Measurements from ENCODE around the gene UTF1.

UTF1 gene

GRCh38 chr10:133237588-133238465, 7.8 kb downstream of the UTF1 start, which contains the start of gene VENTX:
TSS of gene VENTX (plus strand) at chr10:133237855. CDS start at chr10:133237915, 60 bp downstream.
- POLR2A ChIA-PET, result no interaction called here
- no peak for DNase-seq (ENCODE audit: extremely low spot score)
- no peak for TF ChIP-seq CTCF (IDR thresholded peaks at IDR 0.05; ENCODE audit: control extremely low read depth, extremely low read depth, low read depth, missing control alignments)
- CTCF ChIA-PET, result no interaction called here

GRCh38 chr10:133238466-133238804, 8.4 kb downstream of the UTF1 start:
- ChIA-PET POLR2A (no interaction called here), CTCF (no interaction called here)
- DNase-seq (ENCODE audit: extremely low spot score), result no peak
- no peak for TF ChIP-seq CTCF (IDR thresholded peaks at IDR 0.05; ENCODE audit: control extremely low read depth, extremely low read depth, low read depth, missing control alignments)

DNA sequence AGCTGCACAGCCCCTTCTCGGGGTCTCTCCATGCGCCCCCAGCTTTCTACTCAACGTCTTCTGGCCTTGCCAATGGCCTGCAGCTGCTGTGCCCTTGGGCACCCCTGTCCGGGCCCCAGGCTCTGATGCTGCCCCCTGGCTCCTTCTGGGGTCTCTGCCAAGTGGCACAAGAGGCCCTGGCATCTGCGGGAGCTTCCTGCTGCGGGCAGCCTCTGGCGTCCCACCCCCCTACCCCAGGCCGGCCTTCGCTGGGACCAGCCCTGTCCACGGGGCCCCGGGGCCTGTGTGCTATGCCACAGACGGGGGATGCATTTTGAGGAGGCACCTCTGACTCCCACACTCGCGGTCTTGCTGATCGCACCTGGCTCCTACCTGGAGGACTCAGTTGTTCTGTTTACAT, 10.0 kb downstream of the UTF1 start:
- CTCF ChIA-PET, result no interaction called here
- POLR2A ChIA-PET, result no interaction called here
- DNase-seq (ENCODE audit: extremely low spot score), result no peak
- no peak for TF ChIP-seq CTCF (IDR thresholded peaks at IDR 0.05; ENCODE audit: control extremely low read depth, extremely low read depth, low read depth, missing control alignments)

GRCh38 chr10:133241501-133242205, 11.6 kb downstream of the UTF1 start:
- TF ChIP-seq CTCF (IDR thresholded peaks at IDR 0.05; ENCODE audit: control extremely low read depth, extremely low read depth, low read depth, missing control alignments), result no peak
- peak; percentile 67 for DNase-seq (ENCODE audit: extremely low spot score)
- ChIA-PET CTCF (interaction anchor here (1.0 kb wide), 1 partner anchor 96 kb away, joined by 3 read pairs; no protein-coding TSS in a partner anchor), POLR2A (no interaction called here)

GRCh38 chr10:133242611-133243356, 12.8 kb downstream of the UTF1 start:
- POLR2A ChIA-PET, result no interaction called here
- no peak for DNase-seq (ENCODE audit: extremely low spot score)
- TF ChIP-seq CTCF (IDR thresholded peaks at IDR 0.05; ENCODE audit: control extremely low read depth, extremely low read depth, low read depth, missing control alignments), result no peak
- CTCF ChIA-PET, result no interaction called here

- TF ChIP-seq CTCF (IDR thresholded peaks at IDR 0.05; ENCODE audit: control extremely low read depth, extremely low read depth, low read depth, missing control alignments), result no peak
- ChIA-PET CTCF (no interaction called here), POLR2A (no interaction called here)
- DNase-seq (ENCODE audit: extremely low spot score), result no peak
Observed at GRCh38 chr10:133243593-133243992, 13.6 kb downstream of the UTF1 start.
